HUDEP-2 (cell line): ENCODE data around the gene SUSD4.
"Not testable (repeated sequence)": the region's sequence is repeated elsewhere in the genome, so short reads cannot be mapped to it uniquely, and the experiment has no call there.

Experiments used
- DNase-seq, 76 experiments: peaks; one replicate each; lab custom pipeline; 2025; ENCODE audit not compliant: unreplicated experiment in 76 of 76; lab: John Stamatoyannopoulos, UW

SUSD4 gene

DNA sequence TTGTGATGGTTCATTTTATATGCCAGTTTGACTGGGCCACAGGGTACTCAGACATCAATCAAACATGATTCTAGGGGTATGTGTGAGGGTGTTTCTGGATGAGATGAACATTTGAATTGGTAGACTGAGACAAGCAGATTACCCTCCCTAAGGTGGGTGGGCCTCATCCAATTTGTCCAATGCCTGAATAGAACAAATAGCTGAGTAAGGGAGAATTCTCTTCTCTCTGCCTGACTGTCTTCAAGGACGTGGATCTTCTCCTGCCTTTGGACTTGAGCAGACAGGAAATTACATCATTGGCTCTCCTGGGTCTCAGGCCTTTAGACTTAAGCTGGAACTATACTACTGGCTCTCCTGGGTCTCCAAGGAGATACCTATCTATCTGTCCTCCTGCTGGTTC lies 64.4 kb downstream of the SUSD4 start:
- no peak for DNase-seq

DNA sequence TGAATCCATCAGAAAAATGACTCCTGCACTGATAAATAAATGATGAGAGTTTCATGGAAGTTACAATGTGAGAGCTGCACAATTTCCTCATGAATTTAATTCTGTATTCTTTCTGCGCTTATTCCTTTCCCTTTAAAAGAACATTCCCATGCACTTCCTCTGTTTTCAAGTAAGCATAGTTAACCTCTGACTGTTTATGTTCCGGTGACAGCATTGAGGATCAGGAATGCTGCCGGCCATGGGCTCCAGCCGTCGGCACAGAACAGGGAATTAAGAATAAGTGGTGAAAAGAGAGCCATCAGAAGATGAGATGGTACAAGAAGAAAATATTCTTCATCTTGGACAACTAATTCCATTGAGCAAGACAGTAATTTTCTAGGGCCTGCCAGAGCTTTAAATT lies 65.3 kb downstream of the SUSD4 start:
- DNase-seq = no peak

DNA sequence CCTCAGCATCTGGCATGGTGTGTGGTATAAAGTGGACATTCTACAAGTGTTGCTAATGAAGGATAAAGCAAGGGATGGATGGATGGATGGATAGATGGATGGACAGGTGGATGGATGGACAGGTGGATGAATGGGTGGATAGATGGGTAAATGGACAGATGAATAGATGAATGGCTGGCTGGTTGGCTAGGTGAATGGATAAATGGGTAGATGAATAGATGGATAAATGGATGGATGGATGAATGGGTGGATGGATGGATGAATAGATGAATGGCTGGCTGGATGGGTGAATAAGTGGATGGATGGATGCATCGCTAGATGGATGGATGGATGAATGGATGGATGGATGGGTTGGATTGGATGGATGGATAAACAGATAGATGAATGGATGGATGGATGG lies 66.2 kb downstream of the SUSD4 start:
- no peak for DNase-seq

DNA sequence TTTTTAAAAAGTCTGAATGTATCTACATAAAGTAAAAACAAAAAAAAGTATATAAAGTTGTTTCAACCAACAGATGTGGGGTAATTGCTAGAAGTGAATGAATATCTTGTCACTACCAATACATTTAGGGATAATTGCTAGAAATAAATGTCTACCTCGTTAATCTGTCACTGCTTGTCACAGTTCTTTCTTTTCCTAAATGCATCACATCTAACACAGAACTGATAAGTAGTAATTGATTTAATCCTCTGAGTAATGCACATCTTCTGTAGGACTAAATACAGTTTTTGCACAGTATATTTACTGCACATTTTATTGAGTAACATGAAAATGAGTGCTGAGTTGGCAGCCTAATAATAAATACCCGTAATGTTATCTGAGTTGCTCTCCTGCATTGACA lies 72.2 kb downstream of the SUSD4 start:
- no peak for DNase-seq

DNA sequence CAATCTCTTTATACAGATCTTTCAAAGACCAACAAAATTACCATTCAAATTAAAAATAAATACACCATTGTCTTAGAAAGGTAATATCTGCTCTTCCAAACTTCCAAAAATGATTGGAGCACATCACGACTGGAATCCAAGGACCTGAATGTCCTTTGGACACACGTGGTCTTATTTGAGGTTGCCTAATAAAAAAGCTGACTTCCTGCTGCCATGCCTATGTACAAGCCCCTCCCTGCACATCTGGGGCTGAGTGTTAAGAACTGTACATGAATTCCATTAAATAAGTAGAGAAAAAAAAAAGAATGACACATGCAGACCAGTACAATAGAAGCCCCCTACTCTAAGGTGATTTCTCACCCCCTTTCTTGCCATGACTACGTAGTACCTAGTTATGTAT lies 73.6 kb downstream of the SUSD4 start:
- no peak for DNase-seq

DNA sequence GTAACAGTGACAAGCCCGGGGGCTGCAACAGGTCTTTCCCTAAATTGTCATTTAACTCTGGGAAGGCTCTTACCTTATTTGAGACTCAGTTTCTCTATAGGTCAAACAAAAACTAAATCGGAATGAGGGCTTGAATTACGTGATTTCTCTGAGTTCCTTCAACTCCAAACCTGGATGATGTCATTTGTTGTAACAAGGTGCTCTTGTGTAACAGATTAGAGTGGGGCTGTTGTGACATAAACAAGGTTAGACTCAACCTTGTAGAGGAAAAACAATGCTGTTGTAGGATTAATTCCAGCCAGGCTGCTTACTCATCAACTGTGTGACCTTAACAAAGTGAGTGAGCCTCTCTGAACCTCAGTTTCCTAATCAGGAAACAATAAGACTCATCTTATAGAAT lies 74.4 kb downstream of the SUSD4 start:
- DNase-seq = no peak

DNA sequence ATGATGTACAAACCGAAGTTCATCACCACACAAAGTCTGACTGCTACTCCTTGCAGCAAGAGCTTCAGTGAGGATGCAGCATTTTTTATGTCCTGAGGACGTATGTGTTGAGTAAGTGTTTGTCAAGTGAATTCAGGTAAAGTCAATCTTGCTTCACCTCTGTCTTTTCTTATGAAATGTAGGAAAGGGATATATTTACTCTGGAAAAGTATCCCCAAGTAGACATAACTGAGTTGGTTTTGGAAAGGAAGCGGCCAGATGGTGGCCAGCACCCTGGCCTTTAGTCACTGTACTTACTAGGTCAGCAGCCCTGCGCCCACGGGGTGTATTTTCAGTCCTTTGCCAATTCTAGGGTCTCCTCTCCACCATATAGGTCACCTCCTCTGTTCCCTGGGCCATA lies 75.2 kb downstream of the SUSD4 start:
- no peak for DNase-seq

DNA sequence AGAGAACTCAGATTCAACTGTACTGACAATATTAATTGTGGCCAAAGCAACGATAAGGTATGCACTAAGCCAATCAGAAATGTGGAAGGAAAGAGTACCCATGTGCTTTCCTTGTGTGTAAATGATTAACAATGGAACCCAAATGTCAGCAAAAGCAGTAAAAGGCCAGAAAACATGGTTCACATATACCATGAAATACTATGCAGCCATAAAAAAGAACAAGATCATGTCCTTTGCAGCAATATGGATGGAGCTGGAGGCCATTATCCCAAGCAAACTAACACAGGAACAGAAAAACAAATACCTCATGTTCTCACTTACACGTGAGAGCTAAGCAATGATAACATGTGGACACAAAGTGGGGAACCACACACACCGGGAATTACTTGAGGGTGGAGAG lies 78.5 kb downstream of the SUSD4 start:
- DNase-seq = no peak

DNA sequence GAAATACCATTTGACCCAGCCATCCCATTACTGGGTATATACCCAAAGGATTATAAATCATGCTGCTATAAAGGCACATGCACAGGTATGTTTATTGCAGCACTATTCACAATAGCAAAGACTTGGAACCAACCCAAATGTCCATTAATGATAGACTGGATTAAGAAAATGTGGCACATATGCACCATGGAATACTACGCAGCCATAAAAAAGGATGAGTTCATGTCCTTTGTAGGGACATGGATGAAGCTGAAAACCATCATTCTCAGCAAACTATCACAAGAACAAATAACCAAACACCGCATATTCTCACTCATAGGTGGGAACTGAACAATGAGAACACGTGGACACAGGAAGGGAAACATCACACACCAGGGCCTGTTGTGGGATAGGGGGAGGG lies 80.3 kb downstream of the SUSD4 start:
- not testable (repeated sequence) for DNase-seq

DNA sequence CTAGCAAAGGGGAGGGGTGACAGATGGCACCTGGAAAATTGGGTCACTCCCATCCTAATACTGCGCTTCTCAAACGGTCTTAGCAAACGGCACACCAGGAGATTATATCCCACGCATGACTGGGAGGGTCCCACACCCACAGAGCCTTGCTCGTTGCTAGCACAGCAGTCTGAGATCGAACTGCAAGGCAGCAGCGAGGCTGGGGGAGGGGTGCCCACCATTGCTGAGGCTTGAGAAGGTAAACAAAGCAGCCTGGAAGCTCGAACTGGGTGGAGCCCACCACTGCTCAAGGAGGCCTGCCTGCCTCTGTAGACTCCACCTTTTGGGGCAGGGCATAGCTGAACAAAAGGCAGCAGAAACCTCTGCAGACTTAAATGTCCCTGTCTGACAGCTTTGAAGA lies 85.7 kb downstream of the SUSD4 start:
- DNase-seq = not testable (repeated sequence)

DNA sequence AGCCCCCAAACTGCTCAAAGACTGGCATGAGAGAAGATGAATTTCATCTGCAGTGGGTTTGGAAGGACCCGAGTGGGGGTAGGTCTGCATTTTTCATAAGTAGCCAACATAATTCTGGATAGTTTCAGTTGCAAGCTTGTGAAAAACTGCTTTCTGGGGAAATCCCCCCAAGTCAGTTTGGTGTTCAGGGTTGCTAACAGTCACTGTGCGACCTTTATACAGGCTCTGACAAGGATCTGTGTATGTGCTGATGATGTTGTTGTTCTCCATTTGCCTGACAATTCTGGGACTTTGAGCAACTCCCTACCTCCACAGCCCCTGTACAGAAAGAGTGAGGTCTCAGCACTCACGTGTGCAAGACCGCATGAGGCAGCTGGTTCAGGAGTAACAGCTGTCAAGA lies 87.9 kb downstream of the SUSD4 start:
- no peak for DNase-seq

DNA sequence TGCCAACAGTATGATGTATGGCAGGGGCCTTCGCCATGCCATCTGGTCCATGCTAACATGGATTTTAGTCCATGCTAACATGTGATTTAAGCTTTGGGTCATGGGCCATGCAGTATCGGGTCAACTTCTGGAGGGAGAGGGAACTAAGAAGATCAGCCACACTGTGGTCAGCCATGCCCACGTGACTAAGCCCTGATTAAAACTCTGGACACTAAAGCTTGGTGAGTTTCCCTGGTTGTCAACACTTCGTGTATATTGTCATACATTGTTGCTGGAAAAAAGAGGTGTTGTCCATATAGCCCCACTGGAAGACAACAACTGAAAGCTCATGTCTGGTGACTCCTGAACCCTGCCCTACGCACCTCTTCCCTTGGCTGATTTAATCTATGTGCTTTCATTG lies 90.5 kb downstream of the SUSD4 start:
- DNase-seq = no peak

DNA sequence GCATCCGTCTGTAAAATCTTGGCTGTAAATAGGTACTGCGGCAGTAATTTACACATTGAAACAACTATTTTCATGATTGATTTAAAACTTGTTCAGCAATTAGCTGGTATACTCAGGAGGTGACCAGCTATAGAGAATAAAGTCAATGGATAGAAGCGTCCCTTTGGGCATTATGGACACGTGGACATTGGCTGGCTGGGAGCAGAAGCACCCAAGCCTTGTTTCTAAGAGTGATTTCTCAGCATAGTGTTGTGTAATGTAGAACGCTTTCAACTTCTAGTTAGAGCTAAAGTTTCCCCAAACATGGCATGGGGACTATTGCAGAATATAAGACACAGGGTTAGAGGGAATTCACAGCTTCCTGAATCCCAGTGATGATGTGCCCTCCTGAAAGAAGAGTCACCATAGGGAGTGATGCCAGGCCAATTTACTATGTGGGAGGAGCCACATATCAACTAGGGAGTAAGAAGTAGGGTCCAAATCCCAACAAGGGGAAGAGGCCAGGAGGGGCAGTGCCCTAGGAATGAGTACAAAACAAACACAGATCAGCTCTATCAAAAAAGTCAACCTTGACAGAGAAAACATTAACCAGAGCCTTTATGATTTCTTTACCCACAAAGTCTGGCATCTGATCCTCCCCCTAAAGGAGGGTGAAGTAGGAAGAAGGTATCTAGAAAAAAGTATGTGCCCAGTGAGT lies 92.7 kb downstream of the SUSD4 start:
- DNase-seq = no peak

DNA sequence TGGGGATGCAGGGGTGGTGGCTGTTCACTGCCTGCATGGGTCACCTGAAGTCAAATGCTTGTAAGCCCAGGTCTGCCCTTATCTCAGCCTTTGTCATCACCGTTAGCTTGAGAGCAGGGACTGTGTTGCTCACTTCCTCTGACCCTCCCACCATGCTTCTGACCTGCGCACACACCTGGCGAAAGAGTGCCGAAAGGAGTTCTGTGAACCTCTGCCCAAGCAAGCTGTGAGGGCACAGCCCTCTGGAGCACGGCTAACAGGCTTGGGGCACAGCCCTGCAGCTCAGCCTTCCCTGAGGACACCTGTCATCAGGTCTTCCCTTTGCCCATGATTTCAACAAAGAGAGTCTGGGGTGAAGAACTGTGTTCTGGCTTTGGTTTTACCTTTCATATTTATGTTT lies 93.8 kb downstream of the SUSD4 start:
- DNase-seq = no peak

DNA sequence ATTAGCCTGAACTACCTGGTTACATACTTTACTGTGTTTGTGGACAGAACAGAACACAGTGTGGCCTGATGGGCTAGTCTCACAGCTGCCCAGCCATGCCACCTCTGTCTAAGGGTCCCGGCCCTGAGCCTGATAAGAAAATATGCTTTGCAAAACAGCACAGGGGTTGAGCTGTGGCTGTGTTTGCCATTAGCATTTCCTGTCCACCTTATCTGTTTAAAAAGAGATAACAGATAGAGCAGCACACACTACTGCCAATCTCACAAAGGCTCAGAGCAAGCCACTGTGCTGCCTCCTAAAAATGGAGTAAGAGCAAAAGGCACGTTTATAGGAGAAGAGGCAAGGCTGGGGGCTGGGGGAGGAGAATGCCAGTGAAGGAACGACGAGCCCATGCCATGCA lies 95.0 kb downstream of the SUSD4 start:
- DNase-seq = peak in 2 of 76 experiments; percentile 5 to 7

DNA sequence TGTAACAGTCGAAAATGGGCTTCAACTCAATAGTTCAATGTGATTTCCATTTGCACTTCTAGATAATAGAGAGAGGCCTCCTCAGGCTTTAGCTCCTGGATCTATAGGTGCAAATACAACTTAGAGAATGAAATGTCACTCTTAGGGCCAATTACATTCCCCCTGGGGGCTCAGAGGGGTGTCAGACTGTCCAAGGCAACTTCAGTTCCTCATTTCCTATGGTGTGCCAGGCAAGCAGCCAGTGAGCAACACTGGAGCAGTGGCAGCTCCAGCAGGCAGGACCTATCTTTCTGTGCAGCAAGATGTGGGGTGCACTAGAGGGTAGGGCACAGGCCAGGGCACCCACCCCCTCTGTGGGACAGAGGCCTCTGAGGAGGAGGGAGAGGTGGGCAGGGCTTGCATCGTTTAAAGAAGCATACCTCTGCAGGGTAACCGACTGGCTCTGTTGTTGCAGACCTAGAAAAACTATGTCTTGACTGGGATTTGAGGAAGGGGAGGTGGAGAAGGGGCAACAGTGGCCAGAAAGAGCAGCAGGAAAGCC lies 97.3 kb downstream of the SUSD4 start:
- DNase-seq = no peak

DNA sequence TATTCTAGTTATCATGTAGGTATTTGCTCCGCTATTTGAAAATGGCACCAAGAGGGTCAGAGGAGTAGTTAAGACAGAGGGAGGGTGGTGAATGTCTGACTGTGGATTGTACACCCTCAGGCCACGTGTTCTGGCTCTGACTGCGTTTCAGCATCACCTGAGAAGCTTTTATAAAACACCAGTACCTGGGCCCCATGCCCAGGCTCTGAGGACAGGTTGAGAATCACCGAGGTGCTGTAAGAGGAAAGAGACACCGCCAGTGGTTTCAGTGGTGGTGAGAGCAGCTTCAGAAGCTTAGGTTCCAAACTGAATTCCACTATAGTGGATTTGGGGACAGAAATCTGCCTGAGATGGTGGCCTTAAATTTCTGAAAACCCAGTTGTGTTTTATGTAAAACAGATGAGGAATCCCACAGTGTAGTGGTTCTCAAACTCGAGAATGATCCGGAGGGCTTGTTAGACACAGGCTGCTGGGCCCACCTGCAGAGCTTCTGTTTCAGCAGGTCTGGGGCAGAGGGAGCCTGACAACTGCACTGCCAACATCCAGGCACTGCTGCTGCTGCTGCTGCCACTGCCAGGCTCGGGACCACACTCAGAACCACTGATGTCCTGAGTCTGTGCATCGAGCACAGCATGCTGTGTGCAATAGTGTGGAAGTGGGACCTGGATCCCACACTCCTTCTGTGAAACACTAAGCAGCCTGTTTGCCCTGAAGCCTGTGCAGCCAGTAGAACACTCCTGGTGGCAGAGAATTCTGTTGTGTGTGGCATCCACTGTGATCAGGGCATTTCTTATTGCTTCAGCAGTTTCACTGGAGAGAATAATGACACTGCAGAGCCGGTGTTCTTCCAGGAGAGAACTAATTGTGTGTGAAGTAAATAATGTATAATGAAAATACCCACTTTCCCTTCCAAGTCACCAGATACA lies 98.7 kb downstream of the SUSD4 start:
- no peak for DNase-seq

DNA sequence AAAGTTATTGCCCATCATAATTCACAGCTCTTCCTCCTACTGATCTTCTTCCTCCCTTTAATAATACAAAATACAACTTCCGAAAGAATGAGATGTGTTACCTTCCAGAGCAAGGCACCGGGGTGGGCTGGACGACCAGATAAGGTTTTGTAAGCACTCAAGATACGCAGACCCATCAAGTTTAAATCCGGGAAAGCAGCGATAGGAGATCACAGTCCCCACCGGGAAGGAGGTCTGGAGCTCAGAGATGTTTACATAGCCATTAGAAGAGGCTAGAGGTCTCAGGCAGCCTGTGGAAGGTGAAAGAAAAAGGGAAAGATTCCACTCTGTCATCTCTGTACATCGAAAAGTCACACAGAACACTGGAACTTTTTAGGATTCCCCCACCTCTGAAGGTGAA lies 99.4 kb downstream of the SUSD4 start:
- no peak for DNase-seq

DNA sequence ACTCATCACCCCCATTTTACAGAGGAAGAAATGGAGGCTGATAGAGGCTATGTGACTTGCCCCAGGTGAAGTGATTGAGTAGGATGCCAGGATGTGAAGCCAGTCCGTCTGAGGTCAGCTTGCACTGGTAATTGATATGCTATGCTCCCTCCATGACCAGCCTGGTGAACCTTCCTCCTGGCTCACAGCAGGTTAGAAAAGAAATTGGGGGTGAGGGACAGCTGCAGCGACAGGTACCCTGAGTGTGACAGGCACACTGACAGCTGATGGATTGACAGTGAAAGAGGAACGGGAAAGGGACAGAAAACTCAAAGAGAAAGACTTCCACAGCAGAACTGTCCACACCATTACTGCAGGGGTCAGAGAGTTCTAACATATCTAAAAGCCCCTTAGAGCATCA lies 102.1 kb downstream of the SUSD4 start:
- DNase-seq = no peak

DNA sequence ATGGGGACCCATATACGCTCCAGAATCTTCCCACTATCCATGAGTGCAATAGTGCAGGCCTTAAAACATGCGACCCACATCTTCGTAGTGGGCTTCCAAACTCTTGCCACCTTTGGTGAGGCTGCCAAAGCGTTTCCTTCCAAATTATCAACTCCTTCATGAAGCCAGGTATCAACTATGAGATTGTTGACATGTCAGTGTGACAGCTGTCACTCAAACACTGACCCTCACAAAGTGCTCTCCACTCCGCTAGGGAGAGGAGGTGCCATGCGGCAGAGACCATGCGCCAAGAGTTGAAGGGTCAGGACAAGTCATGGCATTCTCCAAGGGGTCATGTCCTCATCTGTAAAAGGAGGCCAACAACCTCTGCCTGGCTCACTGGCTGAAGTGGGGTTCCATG lies 103.3 kb downstream of the SUSD4 start:
- DNase-seq = no peak

DNA sequence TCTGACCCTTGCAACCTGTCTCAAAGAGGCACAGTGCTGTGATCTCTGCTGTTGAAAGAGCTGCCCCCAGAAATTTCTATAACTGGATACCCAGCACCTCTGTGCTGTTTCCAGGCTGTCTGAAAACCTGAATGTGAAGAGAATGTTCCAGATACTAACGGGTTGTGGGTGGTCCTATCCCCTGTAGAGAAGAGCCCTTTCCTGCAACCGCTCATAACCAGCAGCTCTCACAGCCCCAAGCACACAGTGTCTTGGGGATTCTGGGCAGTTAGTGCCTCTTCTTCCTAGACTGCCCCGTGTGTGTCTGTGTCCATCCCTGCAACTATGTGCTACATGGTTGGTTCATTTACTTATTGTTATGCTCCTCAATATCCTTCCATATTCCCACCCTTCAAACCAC lies 104.5 kb downstream of the SUSD4 start:
- DNase-seq = no peak

DNA sequence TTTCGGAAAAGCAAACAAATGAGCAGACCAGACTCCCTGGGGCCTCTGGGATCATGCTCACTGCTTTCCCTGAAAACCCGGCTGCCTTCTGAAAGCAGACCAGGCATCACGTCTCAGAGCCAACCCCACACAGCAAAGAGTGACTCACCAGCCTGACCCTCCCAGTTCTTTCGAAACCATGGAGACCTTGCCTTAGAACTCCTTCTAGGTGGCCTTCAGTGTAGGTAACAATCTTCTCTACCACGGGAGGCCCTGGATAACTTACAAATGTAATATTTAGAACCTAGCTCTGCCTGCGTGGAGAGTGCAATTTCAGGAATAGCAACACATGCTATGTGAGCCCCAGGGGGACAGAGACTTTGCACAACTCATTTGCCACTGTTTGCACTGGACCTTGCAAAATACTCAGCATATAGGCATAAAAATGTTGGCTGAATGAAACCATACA lies 105.2 kb downstream of the SUSD4 start:
- no peak for DNase-seq
